K562 (cell line): ENCODE results near the gene ZNF584. TPM values are rescaled to one million over a fixed set of nuclear protein-coding genes. Genes with fewer than 3 reads are reported as not detected.
A peak's percentile ranks its signal among the peaks of the same experiment; 100 is the strongest.

Source experiments
- CHD2 ChIP-seq: IDR thresholded peaks from 2 replicates; pipeline ENCODE4 v1.6.1; 2011; ENCODE audit warnings: low read depth, low read length
- CREBBP ChIP-seq: IDR thresholded peaks from one replicate; pipeline ENCODE4 v1.6.1; 2012; ENCODE audit warnings: low read depth, mild to moderate bottlenecking, control low read depth, inconsistent platforms, low read length
- ETV1 ChIP-seq: fragments of 450-650 bp; conservative IDR thresholded peaks from 2 replicates; pipeline ENCODE4 v1.6.1; 2016; ENCODE audit warnings: missing genetic modification characterization, control low read depth, low read depth, missing compliant biosample characterization
- FOXK2 ChIP-seq, 2 experiments: fragments of 450-650 bp; IDR thresholded peaks in 1 of 2; conservative IDR thresholded peaks in 1 of 2; 2 replicates each; pipeline ENCODE4 v1.6.1; 2016; ENCODE audit warnings: low read depth in 2 of 2, mild to moderate bottlenecking in 1 of 2
- HDAC1 ChIP-seq, 2 experiments: fragments of 450-650 bp; IDR thresholded peaks; 2 replicates each; pipeline ENCODE4 v1.6.1; 2016 to 2017; ENCODE audit warnings: inconsistent platforms in 1 of 2, mild to moderate bottlenecking in 1 of 2, moderate library complexity in 1 of 2
- MAZ ChIP-seq, 2 experiments: fragments of 450-650 bp in 1 of 2; sonication (generic) in 1 of 2; formaldehyde crosslinking; IDR thresholded peaks in 1 of 2; conservative IDR thresholded peaks in 1 of 2; 2 replicates each; pipeline versions ENCODE4 v1.4.0 to v1.5.0; 2020; ENCODE audit warnings: mild to moderate bottlenecking in 1 of 2, missing genetic modification reagents in 1 of 2
- MLLT1 ChIP-seq, 2 experiments: fragments of 450-650 bp; IDR thresholded peaks; 2 replicates each; pipeline ENCODE4 v1.6.1; 2016
- MXI1 ChIP-seq: IDR thresholded peaks from 2 replicates; pipeline ENCODE4 v1.6.1; 2011; ENCODE audit warnings: low read depth, mild to moderate bottlenecking, improper control_type of control experiment, low read length
- OTX1 ChIP-seq: fragments of 450-650 bp; formaldehyde crosslinking; IDR thresholded peaks from 2 replicates; pipeline ENCODE4 v1.4.0; 2022; ENCODE audit warnings: mild to moderate bottlenecking
- polyA plus RNA-seq, 8 experiments: library from polyadenylated mRNA; depleted of rRNA in 4 of 8; stranded (reverse) in 5 of 8; unstranded in 3 of 8; fragments of >200 nt; fragmentation: Nextera tagmentation in 2 of 8; fragmentation: Illumina TruSeq in 1 of 8; extraction: Ambion mirVana in 2 of 8; extraction: Trizol in 1 of 8; gene quantifications; 2 replicates each; pipeline versions ENCODE4 v1.2.1 to v1.2.3, GENCODE V29; 2011 to 2014; ENCODE audit warnings: inconsistent platforms in 1 of 8, missing spikeins in 1 of 8
- total RNA-seq, 7 experiments: library from RNA; depleted of rRNA in 6 of 7; stranded (reverse); fragments of >200 nt in 6 of 7; fragmentation: Illumina TruSeq in 2 of 7; extraction: Trizol in 2 of 7; gene quantifications; 2 replicates each; pipeline versions ENCODE4 v1.2.1 to v1.2.3, GENCODE V29; 2011 to 2021; ENCODE audit warnings: low replicate concordance in 1 of 7
- TF ChIP-seq, protein P1 (sequence below): fragments of 250-450 bp; sonication (Bioruptor Pico); IDR thresholded peaks from 2 replicates; pipeline ENCODE4 v1.5.0; 2021
- TF ChIP-seq, protein P2 (sequence below): fragments of 450-650 bp; IDR thresholded peaks from 2 replicates; pipeline ENCODE4 v1.6.1; 2018; ENCODE audit not compliant: partially characterized antibody

ZNF584 gene
- total and polyA plus RNA-seq, 9 of the 15 experiments (the other 6 are each of a cell fraction or from before 2014, with no cell fraction given): 5.8 to 43.4 (median 24.6) TPM

- TF ChIP-seq, protein P1, sequence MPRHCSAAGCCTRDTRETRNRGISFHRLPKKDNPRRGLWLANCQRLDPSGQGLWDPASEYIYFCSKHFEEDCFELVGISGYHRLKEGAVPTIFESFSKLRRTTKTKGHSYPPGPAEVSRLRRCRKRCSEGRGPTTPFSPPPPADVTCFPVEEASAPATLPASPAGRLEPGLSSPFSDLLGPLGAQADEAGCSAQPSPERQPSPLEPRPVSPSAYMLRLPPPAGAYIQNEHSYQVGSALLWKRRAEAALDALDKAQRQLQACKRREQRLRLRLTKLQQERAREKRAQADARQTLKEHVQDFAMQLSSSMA: peak; percentile 14; the same call in 1 of the 2 replicates
- TF ChIP-seq MAZ (CRISPR knock-in tag; conservative IDR thresholded peaks at IDR 0.05 in 1 of 2, IDR thresholded peaks at IDR 0.05 in 1 of 2) (peak in 1 of 2 experiments; percentile 71), ETV1 (tag) (0 out of 2 replicates have a peak, but pooled peaks have one; percentile 4), HDAC1 (IDR thresholded peaks at IDR 0.05) (peak in 1 of 2 experiments; percentile 96; a peak in 2 of 4 replicates), FOXK2 (conservative IDR thresholded peaks at IDR 0.05 in 1 of 2, IDR thresholded peaks at IDR 0.05 in 1 of 2; ENCODE audit: low read depth in 2 of 2) (peak; percentile 61 to 67), CREBBP (no peak), MLLT1 (IDR thresholded peaks at IDR 0.05) (peak; percentile 63 to 74; a peak in 1 of 4 replicates), OTX1 (CRISPR knock-in tag) (no peak), CHD2 (peak; percentile 68), MXI1 (peak; percentile 93)
- TF ChIP-seq, protein P2, sequence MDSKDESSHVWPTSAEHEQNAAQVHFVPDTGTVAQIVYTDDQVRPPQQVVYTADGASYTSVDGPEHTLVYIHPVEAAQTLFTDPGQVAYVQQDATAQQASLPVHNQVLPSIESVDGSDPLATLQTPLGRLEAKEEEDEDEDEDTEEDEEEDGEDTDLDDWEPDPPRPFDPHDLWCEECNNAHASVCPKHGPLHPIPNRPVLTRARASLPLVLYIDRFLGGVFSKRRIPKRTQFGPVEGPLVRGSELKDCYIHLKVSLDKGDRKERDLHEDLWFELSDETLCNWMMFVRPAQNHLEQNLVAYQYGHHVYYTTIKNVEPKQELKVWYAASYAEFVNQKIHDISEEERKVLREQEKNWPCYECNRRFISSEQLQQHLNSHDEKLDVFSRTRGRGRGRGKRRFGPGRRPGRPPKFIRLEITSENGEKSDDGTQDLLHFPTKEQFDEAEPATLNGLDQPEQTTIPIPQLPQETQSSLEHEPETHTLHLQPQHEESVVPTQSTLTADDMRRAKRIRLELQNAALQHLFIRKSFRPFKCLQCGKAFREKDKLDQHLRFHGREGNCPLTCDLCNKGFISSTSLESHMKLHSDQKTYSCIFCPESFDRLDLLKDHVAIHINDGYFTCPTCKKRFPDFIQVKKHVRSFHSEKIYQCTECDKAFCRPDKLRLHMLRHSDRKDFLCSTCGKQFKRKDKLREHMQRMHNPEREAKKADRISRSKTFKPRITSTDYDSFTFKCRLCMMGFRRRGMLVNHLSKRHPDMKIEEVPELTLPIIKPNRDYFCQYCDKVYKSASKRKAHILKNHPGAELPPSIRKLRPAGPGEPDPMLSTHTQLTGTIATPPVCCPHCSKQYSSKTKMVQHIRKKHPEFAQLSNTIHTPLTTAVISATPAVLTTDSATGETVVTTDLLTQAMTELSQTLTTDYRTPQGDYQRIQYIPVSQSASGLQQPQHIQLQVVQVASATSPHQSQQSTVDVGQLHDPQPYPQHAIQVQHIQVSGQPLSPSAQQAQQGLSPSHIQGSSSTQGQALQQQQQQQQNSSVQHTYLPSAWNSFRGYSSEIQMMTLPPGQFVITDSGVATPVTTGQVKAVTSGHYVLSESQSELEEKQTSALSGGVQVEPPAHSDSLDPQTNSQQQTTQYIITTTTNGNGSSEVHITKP: peak; percentile 69
These were observed 21.7 kb upstream of the ZNF584 start, which contains the start of gene RPS5 (continued) for GRCh38 chr19:58386576-58387337.
